ENCODE results near the gene CPED1.
"Not testable (repeated sequence)": the region's sequence is repeated elsewhere in the genome, so short reads cannot be mapped to it uniquely, and the experiment has no call there.

Gene CPED1

DNA sequence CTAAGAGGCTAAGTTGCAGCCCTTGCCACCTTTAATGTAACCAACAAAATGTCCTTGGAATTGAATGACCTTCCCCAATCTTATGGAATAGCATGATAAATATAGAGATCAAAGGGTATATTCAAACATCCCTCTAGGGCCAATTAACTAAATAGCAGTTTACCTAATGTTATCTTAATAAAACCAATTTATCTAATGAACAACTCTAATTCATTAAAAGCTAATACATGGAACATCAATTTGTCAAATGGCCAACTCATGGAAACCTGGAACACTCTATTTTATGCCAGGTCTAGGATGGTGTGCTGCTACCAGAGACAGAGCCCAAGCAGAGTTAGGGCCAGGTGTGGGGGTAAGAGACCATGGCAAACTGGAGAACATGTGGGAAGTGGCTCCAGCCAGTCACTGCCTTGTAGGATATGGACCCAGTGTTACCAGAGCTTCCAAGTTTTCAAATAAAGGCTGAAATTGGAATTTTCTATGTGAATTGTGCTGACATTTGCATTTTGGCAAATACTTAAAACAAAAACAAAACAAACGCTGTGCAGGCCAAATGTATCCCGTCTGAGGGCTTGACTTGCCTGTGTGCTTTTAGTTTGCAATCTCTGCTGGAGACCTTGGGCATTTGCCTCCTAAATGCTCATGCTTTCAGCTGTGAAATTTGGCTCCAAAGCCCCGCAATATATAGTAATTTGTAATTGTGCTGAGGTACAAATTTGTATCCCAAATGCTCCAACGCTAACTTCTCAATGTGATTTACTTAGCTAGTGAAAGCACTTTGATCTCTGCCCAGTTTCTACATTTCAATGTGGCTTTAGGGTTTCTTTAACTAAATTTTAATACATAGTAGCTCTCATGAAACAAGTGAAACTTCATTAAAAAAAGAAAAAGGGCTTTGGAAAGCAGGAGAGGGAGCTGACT lies 55.1 kb downstream of the CPED1 start:
- DNase-seq, result no peak

DNA sequence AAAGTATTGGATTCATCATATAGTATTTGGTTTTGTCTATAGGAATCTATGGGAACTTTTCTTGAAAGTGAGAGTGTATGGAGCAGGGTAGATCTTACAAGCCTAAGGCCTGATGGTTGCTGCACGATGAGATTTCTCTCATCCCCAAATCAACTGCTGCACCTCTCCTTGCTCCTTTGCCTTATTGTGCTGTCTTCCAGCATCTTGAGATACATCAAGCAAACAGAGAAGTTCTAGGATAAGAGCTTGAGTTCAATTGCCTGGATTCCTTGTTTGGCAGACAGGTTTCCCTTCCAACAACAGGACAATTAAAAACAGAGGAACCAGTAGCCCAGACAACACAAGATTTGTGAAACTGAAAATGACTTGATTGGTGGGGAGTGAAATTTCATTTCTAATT lies 56.6 kb downstream of the CPED1 start:
- no peak for DNase-seq

DNA sequence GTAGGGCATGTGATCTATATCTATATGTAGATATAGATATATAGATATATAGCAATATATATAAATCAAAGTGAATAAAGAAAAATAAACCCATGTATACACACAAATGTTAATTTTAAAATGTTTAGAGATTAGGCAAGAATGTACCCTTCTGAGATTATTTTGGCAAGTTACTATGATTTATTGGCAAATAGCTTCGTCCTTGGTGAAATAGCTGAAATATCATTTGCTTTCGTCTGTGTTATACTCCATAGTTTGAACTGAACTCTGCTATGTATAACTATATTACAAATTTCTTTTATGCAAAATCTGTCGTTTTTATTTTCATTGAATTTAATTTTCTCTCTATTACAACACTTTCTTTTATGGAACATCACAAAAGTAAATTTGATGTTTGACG lies 57.5 kb downstream of the CPED1 start:
- no peak for DNase-seq

DNA sequence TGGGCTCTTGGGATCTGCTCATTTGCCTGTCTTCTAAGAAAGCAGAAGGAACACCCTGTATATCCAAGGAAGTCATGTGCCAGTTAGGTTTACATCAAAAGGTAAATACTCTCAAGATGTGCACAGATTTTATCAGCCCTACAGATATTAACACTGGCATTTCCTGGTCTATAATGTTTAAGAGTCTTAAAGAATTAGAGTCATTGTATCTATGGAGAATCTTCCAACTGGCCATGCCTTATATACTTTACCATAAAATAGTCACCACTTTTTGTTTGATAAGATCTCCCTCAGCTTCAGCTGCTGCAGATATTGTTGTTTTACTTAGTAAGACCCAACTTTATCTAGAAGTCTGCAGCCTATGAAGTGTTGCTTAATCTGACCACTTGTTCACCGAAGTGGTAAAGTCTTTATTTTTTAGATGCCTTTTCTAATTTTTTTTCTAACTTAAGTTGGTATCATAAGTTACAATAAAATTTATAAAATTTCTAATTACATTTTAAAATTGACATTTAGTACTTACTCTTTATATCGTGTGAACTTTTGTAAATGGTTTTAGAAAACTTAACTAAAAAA lies 58.5 kb downstream of the CPED1 start:
- DNase-seq, result no peak

DNA sequence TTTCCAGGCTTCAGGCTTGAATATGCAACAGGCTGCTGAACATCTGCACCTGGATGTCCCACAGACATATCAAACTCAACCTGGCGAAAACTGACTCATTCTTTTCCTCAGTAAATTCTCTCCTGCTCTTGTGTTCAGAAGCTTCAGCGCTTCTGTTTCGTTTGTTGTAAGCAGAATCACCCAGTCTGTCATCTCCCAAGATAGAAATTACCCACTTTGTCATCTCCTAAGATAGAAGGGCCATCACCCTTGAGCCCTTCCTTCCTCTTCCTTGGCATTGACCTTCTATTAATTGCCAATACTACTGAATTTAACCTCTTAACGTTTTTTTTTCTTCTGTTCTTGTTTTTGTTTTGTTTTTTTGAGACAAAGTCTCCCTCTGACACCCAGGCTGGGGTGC lies 59.7 kb downstream of the CPED1 start:
- DNase-seq, result no peak

DNA sequence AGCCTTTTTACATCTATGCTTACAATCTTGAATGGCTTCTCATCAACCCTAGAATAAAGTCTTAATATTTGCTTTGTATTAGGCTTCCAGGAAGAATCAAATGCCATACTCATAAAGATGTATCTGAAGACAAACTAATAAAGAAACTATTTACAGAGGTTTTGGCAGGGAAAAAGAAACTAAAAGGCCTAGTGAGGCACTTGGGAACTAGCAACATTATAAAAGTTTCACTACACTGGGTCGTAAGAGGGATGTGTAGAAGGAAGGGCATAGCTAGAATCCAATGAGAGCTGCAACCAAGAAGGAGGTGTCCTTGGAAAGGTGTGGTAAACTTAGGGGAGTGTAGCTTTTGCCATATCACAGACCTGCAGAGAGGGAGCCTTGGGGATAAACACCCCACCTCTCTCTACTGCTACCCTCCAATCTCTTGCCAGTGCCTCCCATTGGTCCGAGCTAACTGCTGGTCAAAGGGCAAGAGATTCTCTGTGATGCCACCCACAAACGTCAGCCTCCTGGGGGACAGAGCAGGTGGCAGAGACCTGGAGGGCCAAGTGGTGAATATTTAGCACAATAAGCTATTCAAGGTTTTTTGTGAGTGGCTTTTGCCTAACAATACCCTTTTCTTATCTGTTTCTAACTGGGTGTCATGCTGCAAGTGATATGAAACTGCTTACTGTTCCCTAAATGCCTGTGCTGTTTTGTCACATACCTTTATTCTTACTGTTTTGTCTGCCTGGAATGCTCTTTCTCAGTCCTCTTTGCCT lies 60.7 kb downstream of the CPED1 start:
- no peak for DNase-seq

DNA sequence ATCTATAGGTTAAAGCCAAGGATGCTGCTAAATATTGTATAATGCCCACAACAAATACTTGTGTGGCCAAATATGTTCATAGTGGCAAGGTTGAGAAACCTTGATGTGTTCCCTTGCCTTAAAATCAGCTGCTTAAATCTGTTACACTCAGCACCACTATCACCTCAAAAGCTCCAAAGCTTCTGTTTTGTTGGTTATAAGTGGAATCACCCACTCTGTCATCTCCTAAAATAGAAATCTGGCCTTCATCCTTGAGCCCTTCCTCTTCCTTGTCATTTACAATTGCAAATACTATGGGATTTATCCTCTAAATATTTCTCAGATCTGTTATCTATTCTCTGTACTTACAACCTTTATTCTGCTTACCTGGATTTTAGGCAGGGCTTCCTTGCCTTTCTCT lies 61.4 kb downstream of the CPED1 start:
- DNase-seq, result no peak

DNA sequence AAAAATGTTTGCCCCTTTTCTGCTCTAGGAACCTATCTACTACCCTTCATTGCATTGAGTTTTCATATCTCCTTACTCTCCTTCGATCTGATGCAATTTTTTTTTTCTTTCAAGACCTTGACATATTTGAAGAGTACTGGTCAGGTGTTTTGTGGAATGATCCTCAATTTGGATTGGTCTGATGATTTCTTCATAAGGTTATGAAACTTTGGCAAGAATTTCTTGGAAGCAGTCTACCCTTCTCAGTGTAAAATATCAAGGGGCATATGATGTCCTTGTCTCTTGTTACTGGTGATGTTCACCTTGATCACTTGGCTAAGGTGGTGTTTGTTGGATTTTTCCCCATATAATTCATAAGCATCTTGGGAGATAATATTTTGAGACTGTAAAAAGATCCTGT lies 64.7 kb downstream of the CPED1 start:
- no peak for DNase-seq

DNA sequence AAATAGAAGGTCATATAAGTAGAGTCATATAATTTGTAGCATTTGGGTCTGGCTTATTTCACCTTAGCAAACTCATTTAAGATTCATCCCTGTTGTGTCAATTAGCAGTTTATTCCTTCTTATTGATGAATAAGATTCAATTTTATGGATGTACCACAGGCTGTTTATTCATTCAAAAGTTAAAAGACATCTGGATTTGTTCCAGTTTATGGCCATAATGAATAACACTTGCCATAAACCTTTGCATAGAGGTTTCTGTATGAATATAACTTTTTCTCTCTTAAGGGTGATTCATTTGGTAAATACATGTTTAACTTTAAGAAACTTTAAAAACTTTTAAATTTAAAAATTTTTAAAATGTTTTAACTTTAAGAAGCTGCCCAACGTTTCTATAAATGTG lies 66.4 kb downstream of the CPED1 start:
- DNase-seq, result no peak

DNA sequence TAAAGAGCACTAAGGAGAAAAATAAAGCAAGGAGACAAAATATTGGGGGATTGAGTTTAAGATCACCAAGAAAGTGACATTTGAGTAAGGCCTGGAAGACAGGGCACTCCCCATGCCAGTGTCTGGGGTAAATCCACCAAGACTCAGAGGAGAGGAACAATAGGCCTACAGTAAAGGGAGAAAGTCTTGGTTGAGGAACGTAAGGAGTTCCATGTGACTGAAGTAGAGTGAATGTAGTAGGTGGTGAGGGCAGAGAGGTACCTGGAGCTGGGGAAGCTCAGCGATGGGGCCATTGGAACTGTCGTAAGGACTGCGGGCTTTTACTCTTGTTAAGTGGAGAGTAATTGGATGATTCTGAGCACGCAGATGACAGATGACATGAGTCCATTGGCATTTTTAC lies 69.4 kb downstream of the CPED1 start:
- DNase-seq, result no peak

DNA sequence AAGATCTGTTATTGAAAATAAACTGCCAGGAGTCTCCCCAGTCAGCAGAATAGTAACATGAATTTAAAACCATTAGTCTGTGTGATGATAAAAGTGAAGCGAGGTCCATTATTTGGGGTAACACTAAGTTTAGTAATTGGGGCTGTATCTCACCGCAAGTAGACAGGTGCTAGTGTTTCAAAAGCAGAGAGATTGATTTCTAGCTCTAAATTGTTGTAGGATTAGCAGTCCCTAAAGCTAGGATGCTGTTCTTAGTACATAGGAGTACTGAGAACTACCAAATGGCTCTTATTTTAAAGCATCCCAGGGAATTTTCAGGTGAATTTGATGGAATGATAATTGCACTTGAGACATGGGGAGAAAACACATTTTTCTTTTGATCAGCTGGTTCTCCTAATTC lies 70.5 kb downstream of the CPED1 start:
- DNase-seq, result no peak

DNA sequence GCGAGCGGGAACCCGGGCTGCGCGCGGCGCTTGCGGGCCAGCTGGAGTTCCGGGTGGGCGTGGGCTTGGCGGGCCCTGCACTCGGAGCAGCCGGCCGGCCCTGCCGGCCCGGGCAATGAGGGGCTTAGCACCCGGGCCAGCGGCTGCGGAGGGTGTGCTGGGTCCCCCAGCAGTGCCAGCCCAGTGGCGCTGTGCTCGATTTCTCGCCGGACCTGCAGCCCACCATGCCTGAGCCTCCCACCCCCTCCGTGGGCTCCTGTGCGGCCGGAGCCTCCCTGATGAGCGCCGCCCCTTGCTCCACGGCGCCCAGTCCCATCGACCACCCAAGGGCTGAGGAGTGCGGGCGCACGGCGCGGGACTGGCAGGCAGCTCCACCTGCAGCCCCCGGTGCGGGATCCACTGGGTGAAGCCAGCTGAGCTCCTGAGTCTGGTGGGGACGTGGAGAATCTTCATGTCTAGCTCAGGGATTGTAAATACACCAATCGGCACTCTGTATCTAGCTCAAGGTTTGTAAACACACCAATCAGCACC lies 71.5 kb downstream of the CPED1 start:
- not testable (repeated sequence) for DNase-seq

DNA sequence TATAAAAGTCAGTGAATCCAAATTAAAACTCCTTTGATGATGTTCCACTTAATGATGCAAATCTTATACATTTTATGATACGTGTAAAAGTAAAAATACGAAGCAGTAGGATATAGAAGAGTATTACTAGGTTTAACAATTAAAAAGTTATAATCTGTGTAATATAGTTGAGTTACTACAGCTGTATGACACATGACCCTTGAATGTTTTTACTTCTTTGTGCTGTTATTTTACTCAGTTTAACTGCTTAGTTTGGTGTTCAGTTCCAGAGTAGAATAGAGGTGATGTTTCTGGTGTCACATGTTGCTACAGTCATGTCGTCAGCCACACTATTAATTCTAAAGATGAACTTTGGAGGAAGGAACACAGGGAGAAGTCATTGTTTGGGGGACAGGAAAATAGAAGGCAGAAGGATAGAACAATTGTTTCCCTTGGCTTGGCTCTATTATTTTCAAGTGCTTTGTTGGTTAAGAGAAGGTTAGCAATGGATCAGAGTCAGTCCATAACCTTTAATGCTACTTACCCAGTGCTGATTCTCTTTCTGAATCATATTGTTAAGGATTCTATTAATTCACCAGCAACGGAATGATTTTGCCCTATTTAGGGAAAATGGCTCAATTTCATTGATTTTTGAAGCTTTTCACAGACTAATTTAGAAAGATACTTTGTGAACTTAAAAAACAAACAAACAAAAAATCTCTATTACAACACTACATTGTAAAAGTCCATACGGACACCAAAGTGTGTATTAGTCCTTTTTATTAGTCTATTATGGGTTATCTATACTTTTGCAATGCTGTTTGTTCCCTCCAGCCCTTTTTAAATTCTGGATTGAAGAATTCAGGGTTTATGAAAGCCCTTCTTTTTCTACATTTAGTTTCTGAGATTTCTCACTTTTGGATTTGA lies 73.4 kb downstream of the CPED1 start:
- no peak for DNase-seq

DNA sequence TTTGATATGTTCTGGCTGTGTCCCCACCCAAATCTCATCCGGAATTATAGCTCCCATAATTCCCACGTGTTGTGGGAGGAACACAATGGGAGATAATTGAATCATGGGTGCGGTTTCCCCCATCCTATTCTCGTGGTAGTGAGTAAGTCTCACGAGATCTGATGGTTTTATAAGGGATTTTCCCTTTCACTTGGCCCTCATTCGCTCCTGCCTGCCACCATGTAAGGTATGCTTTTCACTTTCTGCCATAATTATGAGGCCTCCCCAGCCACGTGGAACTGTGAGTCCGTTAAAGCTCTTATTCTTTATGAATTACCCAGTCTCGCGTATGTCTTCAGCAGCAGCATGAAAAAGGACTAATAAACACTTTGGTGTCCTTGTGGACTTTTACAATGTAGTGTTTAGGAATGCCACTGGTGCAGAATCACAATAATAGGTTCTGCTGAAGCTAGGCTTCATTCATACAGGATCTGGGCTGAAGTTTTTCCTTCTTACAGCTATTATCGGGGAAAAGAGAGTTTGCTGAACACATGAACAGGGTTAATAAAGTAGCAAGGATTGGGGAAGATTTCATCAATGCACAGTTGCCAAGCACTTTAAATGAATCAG lies 74.3 kb downstream of the CPED1 start:
- no peak for DNase-seq

DNA sequence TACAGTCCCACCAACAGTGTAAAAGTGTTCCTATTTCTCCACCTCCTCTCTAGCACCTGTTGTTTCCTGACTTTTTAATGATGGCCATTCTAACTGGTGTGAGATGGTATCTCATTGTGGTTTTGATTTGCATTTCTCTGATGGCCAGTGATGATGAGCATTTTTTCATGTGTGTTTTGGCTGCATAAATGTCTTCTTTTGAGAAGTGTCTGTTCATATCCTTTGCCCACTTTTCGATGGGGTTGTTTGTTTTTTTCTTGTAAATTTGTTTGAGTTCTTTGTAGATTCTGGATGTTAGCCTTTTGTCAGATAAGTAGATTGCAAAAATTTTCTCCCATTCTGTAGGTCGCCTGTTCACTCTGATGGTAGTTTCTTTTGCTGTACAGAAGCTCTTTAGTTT lies 79.2 kb downstream of the CPED1 start:
- not testable (repeated sequence) for DNase-seq

DNA sequence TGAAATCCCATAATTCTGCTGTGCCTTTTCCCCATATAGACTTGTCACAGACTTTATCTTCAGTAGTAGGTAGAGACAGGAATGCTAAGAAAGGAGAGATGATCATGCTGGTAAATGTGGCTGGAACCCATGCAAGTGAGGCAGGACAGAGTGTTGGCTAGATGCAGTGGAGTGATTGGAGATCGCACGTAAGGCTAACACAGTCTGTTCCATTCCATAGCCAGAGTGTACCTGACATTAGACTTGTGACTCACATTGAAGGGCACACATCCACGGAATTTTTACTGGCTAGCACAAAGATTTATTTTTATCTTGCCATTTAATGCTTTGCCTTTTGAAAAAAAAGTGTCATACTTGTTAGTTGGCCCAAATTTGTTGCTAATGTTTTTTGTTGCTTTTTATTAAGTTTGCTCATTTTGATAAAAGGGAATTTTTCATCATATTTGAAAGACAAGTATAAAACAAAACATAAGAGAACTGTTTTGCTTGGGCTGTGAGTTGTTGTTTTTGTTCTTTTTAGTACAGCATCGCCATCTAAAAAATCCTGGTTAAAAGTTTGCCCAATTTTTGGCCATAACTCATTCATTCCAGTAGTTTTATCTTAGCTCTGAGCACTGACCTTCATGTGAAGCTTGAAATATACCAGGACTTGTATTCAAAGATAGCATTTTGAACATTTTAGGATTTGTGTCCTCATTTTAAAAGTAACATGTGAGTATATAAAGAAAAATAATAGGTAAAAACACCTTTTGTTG lies 81.0 kb downstream of the CPED1 start:
- no peak for DNase-seq

DNA sequence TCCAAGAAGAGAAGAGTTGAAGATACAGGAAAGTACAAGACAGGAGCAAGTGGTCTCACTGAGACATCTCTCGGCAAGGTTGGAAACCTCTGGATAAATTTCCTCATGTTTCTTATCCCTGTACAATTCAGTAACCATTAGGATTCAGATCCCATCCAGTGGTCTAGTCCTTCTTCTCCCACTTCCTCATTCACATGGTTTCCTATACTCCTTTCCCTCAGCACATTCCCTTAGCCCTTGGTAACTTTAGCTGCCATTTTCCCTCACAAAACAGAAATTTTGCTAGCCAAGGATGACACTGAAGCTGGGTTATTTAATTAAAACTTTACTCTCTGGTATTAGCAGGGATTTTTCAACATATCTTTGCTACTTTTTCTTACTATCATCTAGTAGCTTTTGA lies 82.6 kb downstream of the CPED1 start:
- DNase-seq, result no peak

DNA sequence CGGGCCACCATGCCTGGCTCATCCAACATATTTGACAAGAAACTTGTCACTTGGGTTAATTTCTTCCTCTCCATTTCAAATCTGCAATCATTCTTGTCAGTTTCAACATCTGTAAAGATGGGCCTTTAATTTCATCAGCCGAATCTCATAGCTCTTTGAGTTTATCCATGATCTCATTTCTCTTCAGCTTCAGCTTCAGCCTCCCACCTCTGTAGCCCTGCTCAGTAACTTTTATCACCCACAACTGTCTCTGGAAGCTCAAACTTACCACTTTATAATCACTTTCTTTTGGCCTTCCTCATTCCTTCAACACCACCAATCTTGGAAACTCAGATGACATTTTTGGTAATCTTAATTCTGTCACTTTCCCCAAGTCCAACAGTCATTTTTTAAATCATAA lies 83.2 kb downstream of the CPED1 start:
- DNase-seq, result no peak

DNA sequence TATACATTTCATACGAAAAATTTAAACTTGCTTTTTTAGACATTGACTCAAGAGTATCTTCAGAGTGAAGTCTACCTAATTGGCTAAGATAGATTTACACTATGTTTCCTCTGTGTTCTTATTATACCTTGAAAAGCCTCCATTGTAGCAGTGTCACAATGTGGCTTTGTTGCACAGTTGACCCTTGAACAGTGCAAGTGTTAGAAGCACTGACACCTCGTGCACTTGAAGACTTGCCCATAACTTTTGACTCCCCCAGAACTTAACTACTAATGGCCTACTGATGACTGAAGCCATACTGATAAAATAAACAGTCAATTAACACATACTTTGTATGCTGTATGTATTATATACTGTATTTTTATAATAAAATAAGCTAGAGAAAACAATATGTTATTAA lies 84.3 kb downstream of the CPED1 start:
- DNase-seq, result no peak

DNA sequence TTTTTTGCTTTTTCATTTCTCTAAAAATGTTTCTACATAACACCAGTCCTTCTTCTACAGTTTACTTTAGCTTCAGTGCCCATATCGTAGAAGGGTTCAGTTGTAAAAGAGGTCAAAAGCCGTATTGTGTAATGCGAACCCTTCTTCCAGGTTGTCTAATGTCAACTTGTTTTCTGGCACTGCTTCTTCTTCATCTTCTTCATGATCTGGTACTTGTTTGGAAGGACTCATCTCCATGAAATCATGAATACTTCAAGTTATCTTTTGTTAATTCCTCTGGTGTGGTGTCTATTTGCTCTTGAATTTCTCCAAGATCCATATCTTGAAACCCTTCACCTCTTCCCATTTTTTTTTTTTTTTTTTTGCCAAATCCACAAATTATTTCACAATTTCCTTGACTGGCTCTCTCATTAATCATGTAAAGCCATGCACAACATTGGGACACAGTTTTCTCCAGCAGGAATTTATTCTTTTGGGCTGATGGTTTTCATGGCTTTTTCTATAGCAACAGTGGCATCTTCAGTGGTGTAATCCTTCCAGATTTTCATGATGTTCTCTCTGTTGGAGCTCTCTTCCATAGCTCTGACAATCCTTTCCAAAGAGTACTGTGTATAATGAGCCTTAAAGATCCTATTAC lies 85.1 kb downstream of the CPED1 start:
- no peak for DNase-seq

DNA sequence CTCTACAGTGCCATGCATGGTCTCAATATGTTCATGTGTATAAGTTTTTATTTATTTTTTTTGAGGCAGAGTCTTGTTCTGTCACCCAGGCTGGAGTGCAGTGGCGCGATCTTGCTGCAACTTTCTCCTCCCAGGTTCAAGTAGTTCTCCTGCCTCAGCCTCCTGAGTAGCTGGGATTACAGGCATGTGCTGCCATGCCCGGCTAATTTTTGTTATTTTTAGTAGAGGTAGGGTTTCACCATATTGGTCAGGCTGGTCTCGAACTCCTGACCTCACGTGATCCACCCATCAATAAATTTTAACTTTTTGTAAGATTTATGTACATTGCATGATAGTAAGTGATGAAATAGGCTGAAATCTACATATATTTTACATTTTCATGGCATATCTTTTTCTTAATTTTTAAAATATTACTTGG lies 86.9 kb downstream of the CPED1 start:
- DNase-seq, result not testable (repeated sequence)
